ENCODE results near the gene CPTP. TPM values are rescaled to one million over a fixed set of nuclear protein-coding genes. Genes with fewer than 3 reads are reported as not detected.

Gene CPTP
- polyA plus RNA-seq, 4 donors = 11.6 to 20.7 (median 14.5) TPM

- DNase-seq (ENCODE audit: low read depth in 4 of 4, low spot score in 3 of 4) = no peak
Measured at GRCh38 chr1:1317420-1317819, 7.2 kb upstream of the CPTP start.

GRCh38 chr1:1318131-1318652, 6.4 kb upstream of the CPTP start:
- no peak for DNase-seq (ENCODE audit: low read depth in 4 of 4, low spot score in 3 of 4)

- no peak for DNase-seq (ENCODE audit: low read depth in 4 of 4, low spot score in 3 of 4)
Measured at GRCh38 chr1:1318777-1319645, 5.6 kb upstream of the CPTP start.

- no peak for DNase-seq (ENCODE audit: low read depth in 4 of 4, low spot score in 3 of 4)
Measured at GRCh38 chr1:1319646-1319941, 5.0 kb upstream of the CPTP start.

GRCh38 chr1:1320666-1321448, 3.7 kb upstream of the CPTP start:
- no peak for DNase-seq (ENCODE audit: low read depth in 4 of 4, low spot score in 3 of 4)

- DNase-seq (ENCODE audit: low read depth in 4 of 4, low spot score in 3 of 4) = no peak
Measured at GRCh38 chr1:1321477-1321876, 3.1 kb upstream of the CPTP start.

GRCh38 chr1:1322418-1322817, 2.2 kb upstream of the CPTP start:
- no peak for DNase-seq (ENCODE audit: low read depth in 4 of 4, low spot score in 3 of 4)

- DNase-seq (ENCODE audit: low read depth in 4 of 4, low spot score in 3 of 4) = no peak
Measured at GRCh38 chr1:1322952-1323351, 1.6 kb upstream of the CPTP start.

GRCh38 chr1:1324084-1324523, 498 bp upstream of the CPTP start:
- DNase-seq (ENCODE audit: low read depth in 4 of 4, low spot score in 3 of 4) = no peak

GRCh38 chr1:1325288-1326074, 879 bp downstream of the CPTP start:
- DNase-seq (ENCODE audit: low read depth in 4 of 4, low spot score in 3 of 4) = no peak

- no peak for DNase-seq (ENCODE audit: low read depth in 4 of 4, low spot score in 3 of 4)
Measured at GRCh38 chr1:1326075-1326605, 1.5 kb downstream of the CPTP start.

GRCh38 chr1:1327291-1327690, 2.7 kb downstream of the CPTP start:
- no peak for DNase-seq (ENCODE audit: low read depth in 4 of 4, low spot score in 3 of 4)

GRCh38 chr1:1328254-1328653, 3.7 kb downstream of the CPTP start:
- no peak for DNase-seq (ENCODE audit: low read depth in 4 of 4, low spot score in 3 of 4)

- DNase-seq (ENCODE audit: low read depth in 4 of 4, low spot score in 3 of 4) = no peak
Measured at GRCh38 chr1:1329304-1330210, 5.0 kb downstream of the CPTP start.

GRCh38 chr1:1330366-1331067, 5.9 kb downstream of the CPTP start:
- no peak for DNase-seq (ENCODE audit: low read depth in 4 of 4, low spot score in 3 of 4)

GRCh38 chr1:1331068-1331965, 6.7 kb downstream of the CPTP start, which contains the start of gene TAS1R3:
Gene TAS1R3 (plus strand): TSS chr1:1331280. CDS start chr1:1331346, 66 bp downstream.
- no peak for DNase-seq (ENCODE audit: low read depth in 4 of 4, low spot score in 3 of 4)

- no peak for DNase-seq (ENCODE audit: low read depth in 4 of 4, low spot score in 3 of 4)
Measured at GRCh38 chr1:1332031-1332755, 7.6 kb downstream of the CPTP start.
